Gastroesophageal sphincter (tissue), 4 donors: Measurements from ENCODE around the gene CLCNKA. TPM values are rescaled to one million over a fixed set of nuclear protein-coding genes. Genes with fewer than 3 reads are reported as not detected.
A peak's percentile ranks its signal among the peaks of the same experiment; 100 is the strongest.

Experiments
- ATAC-seq: fragments of 150-250 bp; one replicate; pipeline ENCODE4 v1.9.1; 2016; ENCODE audit warnings: mild to moderate bottlenecking, moderate library complexity
- H3K27ac ChIP-seq, 4 donors: fragments of 200-600 bp; sonication (generic) in 3 of 4; 1 replicate in 3 of 4; 2 replicates in 1 of 4; pipeline ENCODE4 v1.5.1; 2016 to 2019
- H3K27me3 ChIP-seq: fragments of 200-600 bp; sonication (generic); one replicate; pipeline ENCODE4 v1.5.1; 2019
- H3K36me3 ChIP-seq, 2 donors: fragments of 200-600 bp; sonication (generic); one replicate each; pipeline ENCODE4 v1.5.1; 2019; ENCODE audit warnings: control low read depth in 1 of 2
- H3K4me1 ChIP-seq, 3 donors: fragments of 200-600 bp; sonication (generic); 1 replicate in 2 of 3; 2 replicates in 1 of 3; pipeline ENCODE4 v1.5.1; 2016 to 2019; ENCODE audit warnings: control low read depth in 2 of 3
- H3K4me3 ChIP-seq, 2 donors: fragments of 200-600 bp; sonication (generic); one replicate each; pipeline ENCODE4 v1.5.1; 2019; ENCODE audit warnings: mild to moderate bottlenecking in 1 of 2, moderate library complexity in 1 of 2
- H3K9me3 ChIP-seq, 3 donors: fragments of 200-600 bp; sonication (generic); one replicate each; pipeline ENCODE4 v1.5.1; 2017 to 2019; ENCODE audit warnings: control low read depth in 2 of 3
- CTCF ChIP-seq, 4 experiments: fragments of 200-600 bp in 2 of 4; fragments of 450-650 bp in 2 of 4; sonication (generic) in 1 of 4; IDR thresholded peaks; one replicate each; pipeline ENCODE4 v1.5.1; 2017 to 2019; ENCODE audit warnings: antibody characterized with exemption in 4 of 4, mild to moderate bottlenecking in 2 of 4, moderate library complexity in 2 of 4
- EP300 ChIP-seq: sonication (generic); formaldehyde crosslinking; IDR thresholded peaks from one replicate; pipeline ENCODE4 v1.6.1; 2017; ENCODE audit warnings: antibody characterized with exemption, mild to moderate bottlenecking
- POLR2A ChIP-seq, 2 donors: fragments of 450-650 bp; IDR thresholded peaks; one replicate each; pipeline ENCODE4 v1.6.1; 2017; ENCODE audit warnings: antibody characterized with exemption in 2 of 2, mild to moderate bottlenecking in 2 of 2, moderate library complexity in 1 of 2
- POLR2AphosphoS5 ChIP-seq: sonication (generic); formaldehyde crosslinking; IDR thresholded peaks from one replicate; pipeline ENCODE4 v1.6.1; 2017; ENCODE audit warnings: antibody characterized with exemption
- WGBS, 2 donors: methylation state at CpG; one replicate each; pipeline ENCODE4 v1.1.5; 2018; ENCODE audit warnings: low coverage in 1 of 2; 5-methylcytosine and 5-hydroxymethylcytosine counted together
- total RNA-seq, 4 donors: library from RNA; depleted of rRNA; stranded (reverse); fragments of >200 nt; gene quantifications; one replicate each; pipeline ENCODE4 v1.1.0, GENCODE V29; 2016

CLCNKA gene
- total RNA-seq: 1 to 10 TPM in 1 of 4 donors, under 1 TPM in 2, not detected in 1; 0.08 to 3.0 (median 0.20) TPM

- Histone ChIP-seq H3K4me1 (peaks cover 18 to 62% (median 28%) of the 10 kb centered on the region in 3 donors), H3K27me3 (no peaks in the 10 kb centered on the region), H3K36me3 (no peaks in the 10 kb centered on the region), H3K4me3 (no peak within 1 kb of the TSS), H3K27ac (peak within 1 kb of the TSS in 3 of 4 donors; percentile 91 to 95 (median 92)), H3K9me3 (no peaks in the 10 kb centered on the region)
- ATAC-seq: no peak
- WGBS, 2 donors: 67% methylated on average over 2 of the region's 6 CpGs; no CpG with 5 or more reads in 1 of the 2 donors
- TF ChIP-seq EP300 (no peak), POLR2A (IDR thresholded peaks at IDR 0.05) (no peak), POLR2AphosphoS5 (no peak), CTCF (IDR thresholded peaks at IDR 0.05) (no peak)
Observed at GRCh38 chr1:16021681-16022080, at the start of gene CLCNKA. TSS of gene CLCNKA (plus strand) at chr1:16022036. CDS start at chr1:16022620, 584 bp downstream.

- H3K27me3 ChIP-seq: no peaks in the 10 kb centered on the region
- no peak overlapping the region for H3K27ac ChIP-seq
- peaks cover 0 to 47% of the 10 kb centered on the region in 2 donors for H3K36me3 ChIP-seq
- 100% methylated on average over 1 of the region's 1 CpG; no CpG with 5 or more reads in 1 of the 2 donors for WGBS, 2 donors
- peaks cover 0 to 45% (median 8%) of the 10 kb centered on the region in 3 donors for H3K4me1 ChIP-seq
- H3K4me3 ChIP-seq: no peak overlapping the region
- no peak for ATAC-seq
- TF ChIP-seq POLR2AphosphoS5: no peak
- TF ChIP-seq EP300: no peak
- no peak for TF ChIP-seq POLR2A (IDR thresholded peaks at IDR 0.05)
- H3K9me3 ChIP-seq: no peaks in the 10 kb centered on the region
Observed at GRCh38 chr1:15972409-15972808, 49.4 kb upstream of the CLCNKA start.

DNA sequence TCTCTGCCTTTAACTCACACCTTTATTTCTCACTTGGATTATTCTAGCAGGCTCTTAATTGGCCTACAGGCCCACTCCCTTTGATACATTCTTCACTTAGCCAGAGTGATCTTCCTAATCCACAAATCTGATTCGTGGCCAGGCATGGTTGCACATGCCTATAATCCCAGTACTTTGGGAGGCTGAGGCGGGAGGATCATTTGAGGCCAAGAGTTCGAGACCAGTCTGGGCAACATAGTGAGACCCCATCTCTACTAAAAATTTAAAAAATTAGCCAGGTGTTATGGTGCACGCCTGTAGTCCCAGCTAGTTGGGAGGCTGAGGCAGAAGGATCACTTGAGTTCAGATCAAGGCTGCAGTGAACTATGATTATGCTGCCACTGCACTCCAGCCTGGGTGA, 48.1 kb upstream of the CLCNKA start:
- TF ChIP-seq EP300 (no peak), POLR2AphosphoS5 (no peak), POLR2A (IDR thresholded peaks at IDR 0.05) (no peak), CTCF (IDR thresholded peaks at IDR 0.05) (no peak)
- Histone ChIP-seq H3K4me3 (no peak overlapping the region), H3K9me3 (no peaks in the 10 kb centered on the region), H3K27me3 (no peaks in the 10 kb centered on the region), H3K4me1 (peaks cover 0 to 33% (median 8%) of the 10 kb centered on the region in 3 donors), H3K27ac (no peak overlapping the region), H3K36me3 (peaks cover 0 to 40% of the 10 kb centered on the region in 2 donors)
- ATAC-seq: no peak
- WGBS, 2 donors: 80 to 100% methylated on average over 1 of the region's 4 CpGs

- H3K36me3 ChIP-seq: peaks cover 0 to 29% of the 10 kb centered on the region in 2 donors
- ATAC-seq: no peak
Observed at GRCh38 chr1:15974855-15975254, 47.0 kb upstream of the CLCNKA start.

DNA sequence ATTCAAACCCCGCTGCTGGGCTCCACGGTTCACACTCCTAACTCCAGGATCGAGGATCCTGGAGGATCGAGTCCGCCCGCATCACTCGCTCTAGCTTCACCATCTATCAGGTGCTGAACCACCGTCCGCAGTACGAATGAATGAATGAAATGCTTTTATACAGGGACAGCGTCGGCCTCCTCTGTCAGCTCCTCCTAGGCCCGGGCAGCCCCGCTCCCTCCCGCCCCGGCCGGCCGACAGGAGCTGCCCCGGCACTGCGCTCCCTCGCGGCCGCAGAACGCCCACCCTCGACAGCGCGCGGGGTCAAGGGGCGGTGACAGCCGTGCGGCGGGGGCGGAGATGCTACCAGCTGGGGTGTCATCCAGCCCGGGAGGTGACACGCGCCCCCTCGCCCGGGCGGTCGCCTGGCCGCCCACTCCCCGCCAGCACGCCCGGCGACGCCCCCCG, 46.5 kb upstream of the CLCNKA start:
- H3K27ac ChIP-seq: peak overlapping the region; percentile 34 to 89 (median 78)

More at GRCh38 chr1:15974855-15975254, 47.0 kb upstream of the CLCNKA start:
- peak overlapping the region; percentile 81 to 96 for H3K4me3 ChIP-seq
- H3K4me1 ChIP-seq: peaks cover 0 to 31% (median 8%) of the 10 kb centered on the region in 3 donors
- no peak for TF ChIP-seq POLR2A (IDR thresholded peaks at IDR 0.05)
- TF ChIP-seq POLR2AphosphoS5: no peak
- TF ChIP-seq EP300: no peak
- TF ChIP-seq CTCF (IDR thresholded peaks at IDR 0.05): no peak
- peak overlapping the region in 1 of 4 donors; percentile 89 for H3K27ac ChIP-seq
- no peaks in the 10 kb centered on the region for H3K9me3 ChIP-seq
- 34 to 50% methylated on average over 4 to 8 of the region's 9 CpGs for WGBS, 2 donors
- H3K27me3 ChIP-seq: no peaks in the 10 kb centered on the region

More for the DNA sequence above, 46.5 kb upstream of the CLCNKA start:
- H3K27me3 ChIP-seq: no peaks in the 10 kb centered on the region
- H3K36me3 ChIP-seq: peaks cover 0 to 24% of the 10 kb centered on the region in 2 donors
- TF ChIP-seq CTCF (IDR thresholded peaks at IDR 0.05) (peak in 1 of 4 experiments; percentile 43), POLR2AphosphoS5 (no peak), EP300 (no peak), POLR2A (IDR thresholded peaks at IDR 0.05) (no peak)
- peaks cover 0 to 31% (median 8%) of the 10 kb centered on the region in 3 donors for H3K4me1 ChIP-seq
- ATAC-seq: peak; percentile 50
- WGBS, 2 donors: 1% methylated on average over 12 of the region's 47 CpGs; no CpG with 5 or more reads in 1 of the 2 donors
- H3K9me3 ChIP-seq: no peaks in the 10 kb centered on the region
- H3K4me3 ChIP-seq: peak overlapping the region; percentile 81 to 96
